DND-41 (cell line): ENCODE measurements around the gene CLDN7.

ENCODE experiments used
- EZH2 ChIP-seq: IDR thresholded peaks from 3 replicates; pipeline ENCODE4 v1.6.1; 2012; ENCODE audit warnings: borderline replicate concordance, low read depth, mild to moderate bottlenecking, moderate library complexity, low read length, inconsistent platforms; ENCODE audit not compliant: severe bottlenecking
- TF ChIP-seq, protein P1 (sequence below): IDR thresholded peaks from 2 replicates; pipeline ENCODE4 v1.5.1; 2012; ENCODE audit warnings: borderline replicate concordance, low read length, moderate library complexity, mild to moderate bottlenecking; ENCODE audit not compliant: poor library complexity, severe bottlenecking; ENCODE audit errors: extremely low read depth

DNA sequence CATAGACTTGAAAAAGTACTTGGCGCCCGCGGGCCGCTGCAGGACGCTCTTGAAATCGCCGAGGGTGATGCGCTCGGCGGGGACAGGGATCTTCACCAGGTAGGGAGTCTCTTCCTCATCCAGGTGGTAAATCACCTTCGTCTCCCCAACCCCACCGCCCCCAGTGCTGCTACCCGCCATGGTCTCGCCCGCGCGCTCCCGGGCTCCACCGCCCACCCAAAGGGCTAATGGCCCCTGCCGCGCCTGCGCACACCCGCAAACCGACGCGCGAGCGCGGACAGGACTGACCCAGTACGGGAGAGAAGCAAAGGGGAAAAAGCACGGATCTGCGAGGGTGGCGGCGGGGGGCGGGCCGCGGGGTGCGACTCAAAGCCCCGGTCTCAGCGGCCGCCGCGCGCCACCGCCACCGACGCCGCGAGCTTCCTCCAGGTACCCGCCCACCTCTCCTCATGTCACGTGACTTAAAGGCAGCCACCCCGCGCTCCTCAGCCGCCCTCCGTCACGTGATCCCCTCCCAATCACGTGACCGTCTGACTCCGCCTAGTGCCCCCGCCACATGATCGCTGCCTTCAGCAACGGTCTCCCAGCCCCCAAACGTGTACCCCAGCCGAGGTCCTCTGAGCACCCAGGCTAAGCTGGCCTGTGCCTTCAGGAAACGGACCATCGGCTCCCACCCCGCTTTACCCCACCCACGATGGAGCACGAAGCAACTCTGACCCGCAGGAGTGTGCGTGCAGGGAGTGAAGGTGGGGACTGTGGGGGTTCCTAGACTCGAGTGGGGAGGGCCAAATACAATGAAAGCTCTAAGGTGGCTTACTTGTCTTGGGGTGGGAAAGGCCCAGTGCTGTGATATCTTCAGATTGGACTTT is 28.0 kb downstream of the CLDN7 start, which contains the start of gene DVL2:
- no peak for TF ChIP-seq EZH2
- TF ChIP-seq, protein P1, sequence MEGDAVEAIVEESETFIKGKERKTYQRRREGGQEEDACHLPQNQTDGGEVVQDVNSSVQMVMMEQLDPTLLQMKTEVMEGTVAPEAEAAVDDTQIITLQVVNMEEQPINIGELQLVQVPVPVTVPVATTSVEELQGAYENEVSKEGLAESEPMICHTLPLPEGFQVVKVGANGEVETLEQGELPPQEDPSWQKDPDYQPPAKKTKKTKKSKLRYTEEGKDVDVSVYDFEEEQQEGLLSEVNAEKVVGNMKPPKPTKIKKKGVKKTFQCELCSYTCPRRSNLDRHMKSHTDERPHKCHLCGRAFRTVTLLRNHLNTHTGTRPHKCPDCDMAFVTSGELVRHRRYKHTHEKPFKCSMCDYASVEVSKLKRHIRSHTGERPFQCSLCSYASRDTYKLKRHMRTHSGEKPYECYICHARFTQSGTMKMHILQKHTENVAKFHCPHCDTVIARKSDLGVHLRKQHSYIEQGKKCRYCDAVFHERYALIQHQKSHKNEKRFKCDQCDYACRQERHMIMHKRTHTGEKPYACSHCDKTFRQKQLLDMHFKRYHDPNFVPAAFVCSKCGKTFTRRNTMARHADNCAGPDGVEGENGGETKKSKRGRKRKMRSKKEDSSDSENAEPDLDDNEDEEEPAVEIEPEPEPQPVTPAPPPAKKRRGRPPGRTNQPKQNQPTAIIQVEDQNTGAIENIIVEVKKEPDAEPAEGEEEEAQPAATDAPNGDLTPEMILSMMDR: no peak
